Right renal pelvis (tissue), 4 donors: ENCODE measurements around the gene CNMD. TPM values are rescaled to one million over a fixed set of nuclear protein-coding genes. Genes with fewer than 3 reads are reported as not detected.
"Not testable (repeated sequence)": the region's sequence is repeated elsewhere in the genome, so short reads cannot be mapped to it uniquely, and the experiment has no call there.

Source experiments
- DNase-seq, 4 donors: peaks; one replicate each; pipeline ENCODE4 v3.0.0-alpha.2; 2013; ENCODE audit warnings: low read depth in 4 of 4, low spot score in 3 of 4, missing footprints in 1 of 4
- polyA plus RNA-seq, 4 donors: library from polyadenylated mRNA; unstranded; fragments of 120-200 nt; gene quantifications; one replicate each; pipeline ENCODE4 v1.2.1, GENCODE V29; 2013; ENCODE audit not compliant: insufficient read length in 4 of 4

CNMD gene
- polyA plus RNA-seq, 4 donors, result 0.69 to 2.3 (median 0.97) TPM

DNA sequence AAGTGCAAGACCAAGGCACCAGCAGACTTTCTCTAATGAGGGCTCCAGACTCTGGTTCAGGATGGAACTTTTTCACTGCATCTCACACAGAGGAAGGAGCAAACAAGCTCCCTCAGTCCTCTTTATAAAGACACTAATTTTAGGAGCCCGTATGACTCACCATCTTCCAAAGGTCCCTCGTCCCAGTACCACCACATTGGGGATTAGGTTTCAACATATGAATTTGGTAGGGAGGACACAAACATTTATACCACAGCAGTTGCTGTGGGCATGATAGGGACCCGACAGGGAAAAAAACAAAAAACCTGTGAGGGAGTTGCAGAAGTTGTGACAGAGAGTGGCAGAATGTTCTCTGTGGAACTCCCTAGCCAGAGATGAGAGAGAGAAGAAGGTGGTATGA lies 6.5 kb upstream of the CNMD start:
- no peak for DNase-seq

DNA sequence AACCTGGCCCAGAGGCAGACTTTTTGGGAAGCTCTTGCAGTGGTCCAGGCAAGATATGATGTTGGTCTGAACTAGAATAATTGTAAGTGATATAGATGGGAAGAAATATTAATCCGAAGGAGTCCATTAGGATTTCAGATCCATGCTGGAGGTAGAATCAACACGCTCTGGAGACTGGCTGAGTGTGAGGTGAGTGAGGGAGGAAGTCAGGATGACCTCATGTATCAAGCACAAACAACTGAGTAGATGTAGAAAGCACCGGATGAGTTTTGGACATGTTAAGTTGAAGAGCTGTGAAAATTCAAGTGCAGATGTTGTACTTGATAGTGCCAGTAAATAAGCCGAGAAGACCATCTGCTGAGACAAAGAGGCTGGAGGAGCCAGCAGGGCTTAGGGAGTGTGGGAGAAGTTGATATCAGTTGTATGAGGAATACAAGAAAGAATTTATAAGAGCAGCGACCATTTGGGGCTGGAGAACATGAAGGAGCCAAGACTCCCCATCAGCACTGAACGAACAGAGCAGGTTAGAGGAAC lies 5.3 kb upstream of the CNMD start:
- no peak for DNase-seq

- DNase-seq, result no peak
Observed at GRCh38 chr13:52743988-52744387, 4.4 kb upstream of the CNMD start.

- DNase-seq, result no peak
Observed at GRCh38 chr13:52743569-52743968, 3.9 kb upstream of the CNMD start.

DNA sequence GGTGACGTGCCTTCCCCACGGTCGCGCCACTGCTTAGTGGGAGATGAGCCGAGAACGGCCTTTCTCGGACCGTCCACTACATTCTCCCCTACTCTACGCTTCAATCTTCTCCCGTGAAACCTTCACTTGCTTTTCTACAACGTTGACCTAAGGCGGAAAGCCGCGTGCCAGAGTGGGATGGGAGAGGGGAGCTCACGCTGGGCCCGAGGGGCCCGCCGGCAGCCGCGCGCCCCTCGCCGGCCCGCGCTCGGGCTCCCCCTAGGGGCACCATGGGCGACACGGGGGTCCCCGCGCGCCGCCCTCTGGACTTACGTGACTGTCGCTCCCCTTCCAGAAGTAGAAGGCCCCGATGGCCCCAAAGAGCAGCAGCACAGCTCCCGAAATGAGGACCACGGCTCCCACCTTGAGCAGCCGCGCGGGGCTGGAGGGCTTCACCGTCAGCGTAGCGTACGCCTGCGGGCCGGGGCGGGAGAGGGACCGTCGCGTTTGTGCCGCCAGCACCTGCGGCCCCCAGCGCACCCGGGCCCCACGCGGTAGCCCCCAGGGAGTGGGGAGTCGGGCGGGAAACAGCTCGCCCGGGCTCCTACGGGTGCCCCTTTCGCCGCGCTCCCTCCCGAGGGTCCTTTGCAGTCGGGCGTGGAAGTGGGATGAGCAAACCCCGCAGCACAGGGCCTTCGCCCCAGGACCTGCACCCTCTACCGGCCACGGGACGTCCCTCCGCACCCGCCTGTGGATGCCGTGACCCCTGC lies 727 bp downstream of the CNMD start:
- DNase-seq, result peak in 3 of 4 donors; percentile 2 to 20 (median 7)

GRCh38 chr13:52737965-52738364 lies 1.7 kb downstream of the CNMD start:
- no peak for DNase-seq

GRCh38 chr13:52737451-52737850 lies 2.2 kb downstream of the CNMD start:
- DNase-seq, result no peak

GRCh38 chr13:52736891-52737290 lies 2.7 kb downstream of the CNMD start:
- DNase-seq, result no peak

GRCh38 chr13:52734075-52734623 lies 5.5 kb downstream of the CNMD start:
- DNase-seq, result no peak

DNA sequence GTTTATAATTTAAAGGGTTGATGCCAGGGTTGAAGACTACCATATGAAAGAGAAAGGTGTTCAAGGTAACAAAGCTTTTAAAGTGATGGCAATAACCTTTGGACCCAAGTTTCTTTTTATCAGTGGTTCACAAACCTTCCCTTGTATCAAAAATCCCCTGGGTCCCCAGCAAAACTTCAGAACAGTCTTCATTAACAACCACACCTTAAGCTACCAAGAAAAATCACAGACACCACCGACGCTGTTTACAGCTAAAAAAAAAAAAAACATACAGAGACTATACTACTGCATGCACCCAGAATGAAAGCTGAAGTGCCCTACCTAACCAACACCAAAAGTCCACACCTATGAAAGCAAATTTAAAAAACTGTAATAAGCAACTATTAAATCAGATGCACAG lies 13.4 kb downstream of the CNMD start:
- DNase-seq, result no peak

- DNase-seq, result no peak
Observed at GRCh38 chr13:52725302-52725701, 14.3 kb downstream of the CNMD start.

DNA sequence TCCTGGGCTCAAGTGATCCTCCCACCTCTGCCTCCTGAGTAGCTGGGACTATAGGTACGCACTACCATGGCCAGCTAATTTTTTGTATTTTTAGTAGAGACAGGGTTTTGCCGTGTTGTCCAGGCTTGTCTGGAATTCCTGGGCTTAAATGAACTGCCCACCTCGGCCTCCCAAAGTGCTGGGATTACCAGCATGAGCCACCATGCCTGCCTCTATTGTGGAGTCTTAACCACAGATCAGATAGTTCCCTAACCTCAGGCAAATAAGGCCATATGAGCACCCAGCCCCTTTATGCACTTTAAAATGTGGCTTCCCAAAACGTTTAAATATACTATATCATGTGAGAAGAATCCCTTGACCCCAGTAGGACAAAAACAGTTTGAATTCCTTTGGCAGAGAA lies 16.4 kb downstream of the CNMD start:
- DNase-seq, result no peak

GRCh38 chr13:52721356-52721755 lies 18.3 kb downstream of the CNMD start:
- not testable (repeated sequence) for DNase-seq

GRCh38 chr13:52720904-52721303 lies 18.7 kb downstream of the CNMD start:
- DNase-seq, result not testable (repeated sequence)

DNA sequence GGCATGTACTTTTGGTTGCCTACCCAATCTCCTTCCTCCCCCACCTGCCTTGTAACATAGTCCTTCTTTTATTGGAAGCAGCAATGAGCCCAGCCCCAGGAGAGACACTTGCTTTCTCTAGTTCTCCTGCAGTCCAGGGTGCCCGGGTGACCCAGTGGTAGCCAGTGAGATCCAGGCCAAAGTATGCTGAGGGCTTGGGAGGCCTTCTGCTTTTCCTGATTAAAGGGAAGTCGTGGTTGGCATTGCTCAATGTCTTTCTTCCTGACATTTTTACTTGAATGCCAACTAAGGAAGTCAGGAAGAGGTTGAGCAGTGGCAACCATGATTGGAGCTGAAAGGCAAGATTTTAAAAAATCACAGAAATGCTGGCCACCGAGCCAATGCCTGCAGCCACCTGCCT lies 25.7 kb downstream of the CNMD start:
- DNase-seq, result no peak

- no peak for DNase-seq
Observed at GRCh38 chr13:52712385-52712784, 27.2 kb downstream of the CNMD start.

DNA sequence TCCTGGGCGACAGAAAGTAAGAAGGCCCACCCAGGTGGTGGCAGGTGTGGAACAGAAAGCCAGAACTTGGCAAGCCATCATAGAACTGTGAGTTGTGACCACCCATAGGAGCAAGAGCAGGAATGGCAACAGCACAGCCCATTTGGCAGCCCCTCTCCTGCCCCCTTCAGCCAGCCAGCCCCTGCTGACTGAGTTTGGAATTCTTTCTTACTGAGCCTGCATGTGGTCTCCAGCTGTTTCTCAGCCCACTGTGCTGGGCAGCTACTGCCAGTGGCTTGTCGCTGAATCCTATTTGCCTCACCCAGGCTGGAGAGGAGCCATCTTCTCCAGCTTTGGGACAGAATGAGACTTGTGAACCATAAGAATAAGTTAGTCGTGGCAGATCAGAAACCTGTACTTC lies 28.3 kb downstream of the CNMD start:
- no peak for DNase-seq

- not testable (repeated sequence) for DNase-seq
Observed at GRCh38 chr13:52708266-52708665, 31.4 kb downstream of the CNMD start.

DNA sequence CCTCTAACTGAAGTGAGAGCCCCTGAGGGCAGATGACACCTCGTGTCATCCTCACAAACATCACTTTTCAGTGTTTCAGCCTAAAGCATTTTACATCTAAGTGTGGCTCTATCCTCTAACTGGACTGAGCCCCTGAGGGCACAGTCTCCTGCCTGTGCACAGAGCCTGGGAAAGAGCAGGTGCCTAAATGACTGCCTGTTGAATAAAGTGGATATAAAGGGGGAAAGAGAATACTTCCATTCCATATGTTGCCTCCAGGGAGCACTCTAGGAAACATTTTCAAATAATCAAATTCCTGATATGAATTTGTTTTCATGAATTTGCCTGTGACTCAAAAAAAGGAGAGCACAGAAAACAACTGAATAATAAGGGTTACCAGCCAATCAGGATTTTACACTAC lies 32.2 kb downstream of the CNMD start:
- no peak for DNase-seq

- DNase-seq, result no peak
Observed at GRCh38 chr13:52706081-52706480, 33.5 kb downstream of the CNMD start.

- DNase-seq, result no peak
Observed at GRCh38 chr13:52703482-52703881, 36.1 kb downstream of the CNMD start.

DNA sequence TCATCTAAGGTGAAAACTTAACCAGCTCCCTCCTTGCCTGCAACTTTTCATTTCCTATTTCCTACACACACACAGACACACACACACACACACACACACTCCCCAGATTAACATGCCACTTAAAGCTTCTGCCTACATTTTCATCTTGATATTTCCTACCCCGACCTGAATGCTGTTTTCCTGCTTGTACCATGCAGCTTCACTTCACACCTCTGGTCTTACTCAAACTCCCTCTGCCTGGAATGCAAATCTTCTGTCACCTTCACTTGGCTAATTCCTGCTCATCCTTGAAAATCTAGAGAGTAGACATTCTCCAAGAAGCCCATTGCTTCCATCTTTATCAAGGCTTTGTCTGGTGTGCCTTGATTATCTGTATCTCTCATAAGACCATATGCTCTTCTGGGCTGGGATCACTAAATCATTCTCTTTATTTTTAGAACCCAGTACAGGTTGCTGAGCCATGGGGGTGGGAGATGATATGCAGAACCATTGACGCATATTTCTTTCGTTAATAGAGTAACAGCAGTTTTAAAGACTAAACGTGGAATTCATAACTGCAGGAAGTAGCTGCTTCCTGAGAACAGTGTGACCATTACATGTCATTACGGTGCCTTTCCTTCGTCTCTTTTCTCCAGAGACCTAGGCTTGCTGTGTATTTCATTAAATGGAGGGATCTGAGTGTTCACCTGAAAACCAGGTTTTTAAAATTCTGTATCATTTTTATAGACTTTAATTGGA lies 37.7 kb downstream of the CNMD start:
- DNase-seq, result no peak
